SK-N-MC (cell line): ENCODE results near the gene DCHS1.

Experiments used
- EZH2 ChIP-seq: fragments of 200-600 bp; sonication (generic); IDR thresholded peaks from one replicate; pipeline ENCODE4 v1.6.1; 2017; ENCODE audit warnings: antibody characterized with exemption
- FOXP2 ChIP-seq: optimal IDR thresholded peaks from 2 replicates; pipeline ENCODE3; 2011; ENCODE audit warnings: mild to moderate bottlenecking, moderate library complexity; ENCODE audit not compliant: insufficient read depth; ENCODE audit errors: extremely low read length, control extremely low read depth
- POLR2AphosphoS5 ChIP-seq: IDR thresholded peaks from 2 replicates; pipeline ENCODE4 v1.6.1; 2012; ENCODE audit warnings: mild to moderate bottlenecking, low read depth, low read length, borderline replicate concordance

DNA sequence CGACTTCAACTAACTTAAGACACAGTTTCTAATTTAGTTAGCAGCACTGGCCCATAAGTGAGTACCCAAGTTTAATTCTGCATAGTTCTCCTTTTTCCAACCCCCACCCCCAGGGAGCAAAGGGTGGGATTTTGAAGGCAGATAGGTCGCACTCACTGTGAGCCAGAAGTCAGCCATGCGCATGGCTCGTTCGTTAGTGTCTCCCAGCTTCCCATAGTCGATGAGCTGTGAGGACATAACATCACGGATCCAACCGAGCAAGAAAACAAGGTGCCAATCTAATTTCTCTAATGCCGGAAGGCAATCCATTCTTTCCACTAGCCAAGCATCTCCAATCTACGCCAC lies 27.0 kb upstream of the DCHS1 start:
- TF ChIP-seq POLR2AphosphoS5 (no peak), EZH2 (no peak), FOXP2 (no peak)
